Right ventricle myocardium superior (tissue), 1 donor: ENCODE results near the gene ASTN1. TPM values are rescaled to one million over a fixed set of nuclear protein-coding genes. Genes with fewer than 3 reads are reported as not detected.

Experiments
- ATAC-seq: fragments of 200-7000 bp; cut with Tn5 transposase; one replicate; pipeline ENCODE4 v1.9.1; 2020; ENCODE audit warnings: mild to moderate bottlenecking; ENCODE audit not compliant: poor library complexity
- DNase-seq: peaks from one replicate; pipeline ENCODE4 v3.0.0-alpha.2; 2020
- intact Hi-C: fragments of 100-400 bp; cut with DNase I; formaldehyde crosslinking; loops from one replicate; pipeline ENCODE4 v1.11.2; 2022
- microRNA-seq: library from miRNA; unstranded; fragments of <30 nt; microRNA quantifications from one replicate; pipeline ENCODE4 v1.2.0, GENCODE V29; 2020
- total RNA-seq: library from RNA; stranded (reverse); fragmentation: NEBNext Ultra II Directional; extraction: Animal tissue kit (Norgen Biotek cat#: 25700); gene quantifications from one replicate; pipeline ENCODE4 v1.2.1, GENCODE V29; 2021
- donor health status: DM: no; HTN: yes; CAD: no; lungs with severe emphysema.

The ASTN1 gene
- total RNA-seq, 1 donor from 2014 or later = 0.32 TPM

GRCh38 chr1:176837708-176838107 lies 326.8 kb downstream of the ASTN1 start:
- intact Hi-C loops = no loop called here
- ATAC-seq (no peak), DNase-seq (no peak)

- DNase-seq (no peak), ATAC-seq (no peak)
- intact Hi-C loops = no loop called here
Observed at GRCh38 chr1:176831150-176831549, 333.4 kb downstream of the ASTN1 start.

- DNase-seq = no peak
- intact Hi-C loops = no loop called here
- no peak for ATAC-seq
Observed at GRCh38 chr1:176829261-176829660, 335.3 kb downstream of the ASTN1 start.

- intact Hi-C loops = no loop called here
- DNase-seq = no peak
Observed at GRCh38 chr1:176826265-176826664, 338.2 kb downstream of the ASTN1 start.

GRCh38 chr1:176820391-176821031 lies 344.0 kb downstream of the ASTN1 start:
- intact Hi-C loops = no loop called here
- no peak for DNase-seq
- ATAC-seq = no peak

More at GRCh38 chr1:176826265-176826664, 338.2 kb downstream of the ASTN1 start:
- no peak for ATAC-seq

GRCh38 chr1:176816232-176816631 lies 348.3 kb downstream of the ASTN1 start:
- ATAC-seq (no peak), DNase-seq (no peak)
- intact Hi-C loops = no loop called here

- no peak for DNase-seq
- intact Hi-C loops = no loop called here
- ATAC-seq = no peak
Observed at GRCh38 chr1:176815621-176816020, 348.9 kb downstream of the ASTN1 start.

GRCh38 chr1:176811511-176812288 lies 352.8 kb downstream of the ASTN1 start:
- intact Hi-C loops = no loop called here
- ATAC-seq = no peak
- DNase-seq = no peak

- intact Hi-C loops = no loop called here
- no peak for ATAC-seq
- no peak for DNase-seq
Observed at GRCh38 chr1:176809292-176809691, 355.2 kb downstream of the ASTN1 start.

Small RNA genes within 50 kb of the gene (microRNA-seq; reads per million reads assigned to microRNA genes)
- gene MIR488 = 2.3 reads per million

Other genes starting within 250 kb of the ASTN1 start
- 0.65 TPM for gene BRINP2, start 6.2 kb upstream of the ASTN1 start, total RNA-seq